DOHH2 (cell line): Measurements from ENCODE around the gene SUCNR1.
A peak's percentile ranks its signal among the peaks of the same experiment; 100 is the strongest.
"Not testable (repeated sequence)": the region's sequence is repeated elsewhere in the genome, so short reads cannot be mapped to it uniquely, and the experiment has no call there.

Experiments used
- H3F3A ChIP-seq: fragments of 200-600 bp; sonication (generic), shearing (Covaris generic); 2 replicates; pipeline ENCODE4 v1.6.0; 2016; ENCODE audit warnings: antibody characterized with exemption, mild to moderate bottlenecking; ENCODE audit not compliant: control insufficient read depth, insufficient read depth
- H3K27ac ChIP-seq: fragments of 200-600 bp; sonication (generic); 2 replicates; pipeline ENCODE4 v1.5.1; 2014; ENCODE audit warnings: low read depth, mild to moderate bottlenecking, low read length, moderate library complexity
- H3K27me3 ChIP-seq: fragments of 200-600 bp; sonication (generic); 2 replicates; pipeline ENCODE4 v1.6.1; 2014; ENCODE audit warnings: mild to moderate bottlenecking, low read length, mixed read lengths; ENCODE audit not compliant: control insufficient read depth
- H3K36me3 ChIP-seq: fragments of 200-600 bp; sonication (generic); 2 replicates; pipeline ENCODE4 v1.6.1; 2014; ENCODE audit warnings: mild to moderate bottlenecking, low read length, moderate library complexity, mixed read lengths; ENCODE audit not compliant: control insufficient read depth
- H3K4me1 ChIP-seq: fragments of 200-600 bp; sonication (generic); 2 replicates; pipeline ENCODE4 v1.6.1; 2014; ENCODE audit warnings: mild to moderate bottlenecking, low read length, mixed read lengths; ENCODE audit not compliant: control insufficient read depth
- H3K4me2 ChIP-seq: fragments of 200-600 bp; sonication (generic); 2 replicates; pipeline ENCODE4 v1.6.0; 2014; ENCODE audit warnings: mild to moderate bottlenecking, low read length, moderate library complexity
- H3K4me3 ChIP-seq: fragments of 200-600 bp; sonication (generic); 2 replicates; pipeline ENCODE4 v1.5.1; 2014; ENCODE audit warnings: mild to moderate bottlenecking, low read length, mixed read lengths
- H3K79me2 ChIP-seq: fragments of 200-600 bp; sonication (generic); 2 replicates; pipeline ENCODE4 v1.6.1; 2014; ENCODE audit warnings: mild to moderate bottlenecking, low read length, mixed read lengths; ENCODE audit not compliant: control insufficient read depth
- H3K9me2 ChIP-seq: fragments of 200-600 bp; sonication (generic); replicated peaks from 2 replicates; pipeline ENCODE4 v1.6.1; 2014; ENCODE audit warnings: mild to moderate bottlenecking, low read length, mixed read lengths; ENCODE audit not compliant: control insufficient read depth
- H3K9me3 ChIP-seq: fragments of 200-600 bp; sonication (generic); 2 replicates; pipeline ENCODE4 v1.6.1; 2014; ENCODE audit warnings: antibody characterized with exemption, low read length, mixed read lengths; ENCODE audit not compliant: control insufficient read depth, insufficient read depth
- H4K20me1 ChIP-seq: fragments of 200-600 bp; sonication (generic); 2 replicates; pipeline ENCODE4 v1.6.0; 2014; ENCODE audit warnings: low read depth, mild to moderate bottlenecking, antibody characterized with exemption, low read length, moderate library complexity; ENCODE audit not compliant: control insufficient read depth, insufficient read depth
- EZH2phosphoT487 ChIP-seq: fragments of 200-600 bp; sonication (generic); IDR thresholded peaks from 2 replicates; pipeline ENCODE4 v1.6.1; 2017; ENCODE audit warnings: borderline replicate concordance, mild to moderate bottlenecking, antibody characterized with exemption, low read length, moderate library complexity, mixed read lengths
- TF ChIP-seq, protein P1 (sequence below): fragments of 200-600 bp; sonication (generic); IDR thresholded peaks from one replicate; pipeline ENCODE4 v1.5.1; 2014; ENCODE audit warnings: antibody characterized with exemption, mild to moderate bottlenecking, low read depth, low read length; ENCODE audit not compliant: poor library complexity, severe bottlenecking

SUCNR1 gene

DNA sequence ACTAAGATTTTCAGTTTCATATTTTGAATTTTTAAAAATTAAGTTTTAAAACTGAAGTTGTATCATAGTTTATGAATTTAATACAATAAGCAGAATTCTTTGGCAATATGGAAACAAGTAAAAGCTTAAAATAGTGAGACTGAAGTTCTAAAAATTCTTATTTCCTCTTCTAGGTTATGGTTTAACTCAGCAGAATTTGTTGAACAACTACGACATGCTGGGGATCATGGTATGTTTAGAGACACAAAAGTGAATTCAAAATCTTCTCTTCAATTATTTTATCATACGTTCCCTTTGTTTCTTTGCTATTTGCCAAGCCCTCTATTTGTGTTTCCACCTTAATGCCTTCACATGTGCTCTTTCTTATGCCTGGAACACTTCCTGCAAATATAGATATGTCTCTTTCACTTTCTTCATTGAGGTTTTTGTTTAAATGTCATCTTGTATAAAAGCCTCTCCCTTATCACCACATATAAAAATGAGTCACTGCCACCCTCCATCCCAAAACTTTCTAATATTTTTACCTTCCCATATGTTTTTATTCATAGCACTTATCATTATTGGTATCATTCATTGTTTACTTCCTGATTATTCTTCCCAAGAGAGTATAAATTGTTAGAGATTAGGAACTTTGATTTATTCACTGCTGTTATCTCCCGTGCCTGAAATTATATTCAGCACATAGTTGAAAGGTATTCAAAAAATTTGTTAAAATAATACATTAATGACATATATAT lies 6.4 kb downstream of the SUCNR1 start:
- H3K4me1 ChIP-seq = peaks cover 9% of the 10 kb centered on the region
- H3K27ac ChIP-seq = no peak overlapping the region
- no peaks in the 10 kb centered on the region for H3K79me2 ChIP-seq
- H3K4me3 ChIP-seq = no peak overlapping the region
- H4K20me1 ChIP-seq = no peaks in the 10 kb centered on the region
- no peaks in the 10 kb centered on the region for H3F3A ChIP-seq
- no peaks in the 10 kb centered on the region for H3K9me2 ChIP-seq
- H3K9me3 ChIP-seq = no peaks in the 10 kb centered on the region
- no peaks in the 10 kb centered on the region for H3K36me3 ChIP-seq
- TF ChIP-seq, protein P1, sequence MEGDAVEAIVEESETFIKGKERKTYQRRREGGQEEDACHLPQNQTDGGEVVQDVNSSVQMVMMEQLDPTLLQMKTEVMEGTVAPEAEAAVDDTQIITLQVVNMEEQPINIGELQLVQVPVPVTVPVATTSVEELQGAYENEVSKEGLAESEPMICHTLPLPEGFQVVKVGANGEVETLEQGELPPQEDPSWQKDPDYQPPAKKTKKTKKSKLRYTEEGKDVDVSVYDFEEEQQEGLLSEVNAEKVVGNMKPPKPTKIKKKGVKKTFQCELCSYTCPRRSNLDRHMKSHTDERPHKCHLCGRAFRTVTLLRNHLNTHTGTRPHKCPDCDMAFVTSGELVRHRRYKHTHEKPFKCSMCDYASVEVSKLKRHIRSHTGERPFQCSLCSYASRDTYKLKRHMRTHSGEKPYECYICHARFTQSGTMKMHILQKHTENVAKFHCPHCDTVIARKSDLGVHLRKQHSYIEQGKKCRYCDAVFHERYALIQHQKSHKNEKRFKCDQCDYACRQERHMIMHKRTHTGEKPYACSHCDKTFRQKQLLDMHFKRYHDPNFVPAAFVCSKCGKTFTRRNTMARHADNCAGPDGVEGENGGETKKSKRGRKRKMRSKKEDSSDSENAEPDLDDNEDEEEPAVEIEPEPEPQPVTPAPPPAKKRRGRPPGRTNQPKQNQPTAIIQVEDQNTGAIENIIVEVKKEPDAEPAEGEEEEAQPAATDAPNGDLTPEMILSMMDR = no peak
- TF ChIP-seq EZH2phosphoT487 = no peak
- peaks cover 4% of the 10 kb centered on the region for H3K27me3 ChIP-seq
- 0 out of 2 replicates have a peak overlapping the region, but pooled peaks have one; percentile 17 for H3K4me2 ChIP-seq

DNA sequence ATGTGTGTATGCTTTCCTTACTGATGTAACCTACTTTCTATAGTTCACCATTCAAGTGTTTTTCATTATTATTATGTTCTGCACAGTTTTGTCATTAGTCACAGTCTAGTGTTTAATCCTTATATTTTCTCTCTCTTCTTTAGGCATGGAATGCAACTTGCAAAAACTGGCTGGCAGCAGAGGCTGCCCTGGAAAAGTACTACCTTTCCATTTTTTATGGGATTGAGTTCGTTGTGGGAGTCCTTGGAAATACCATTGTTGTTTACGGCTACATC lies 6.9 kb downstream of the SUCNR1 start:
- no peaks in the 10 kb centered on the region for H3K36me3 ChIP-seq
- no peak overlapping the region for H3K27ac ChIP-seq
- TF ChIP-seq EZH2phosphoT487 = no peak
- TF ChIP-seq, protein P1 = no peak
- no peaks in the 10 kb centered on the region for H4K20me1 ChIP-seq
- peaks cover 4% of the 10 kb centered on the region for H3K27me3 ChIP-seq
- no peak overlapping the region for H3K4me3 ChIP-seq
- H3K9me2 ChIP-seq = no peaks in the 10 kb centered on the region
- H3K79me2 ChIP-seq = no peaks in the 10 kb centered on the region
- H3K4me1 ChIP-seq = peaks cover 9% of the 10 kb centered on the region
- H3F3A ChIP-seq = no peaks in the 10 kb centered on the region
- H3K4me2 ChIP-seq = no peak overlapping the region
- no peaks in the 10 kb centered on the region for H3K9me3 ChIP-seq

DNA sequence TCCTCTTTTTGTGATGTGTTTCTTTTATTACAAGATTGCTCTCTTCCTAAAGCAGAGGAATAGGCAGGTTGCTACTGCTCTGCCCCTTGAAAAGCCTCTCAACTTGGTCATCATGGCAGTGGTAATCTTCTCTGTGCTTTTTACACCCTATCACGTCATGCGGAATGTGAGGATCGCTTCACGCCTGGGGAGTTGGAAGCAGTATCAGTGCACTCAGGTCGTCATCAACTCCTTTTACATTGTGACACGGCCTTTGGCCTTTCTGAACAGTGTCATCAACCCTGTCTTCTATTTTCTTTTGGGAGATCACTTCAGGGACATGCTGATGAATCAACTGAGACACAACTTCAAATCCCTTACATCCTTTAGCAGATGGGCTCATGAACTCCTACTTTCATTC lies 7.7 kb downstream of the SUCNR1 start:
- no peaks in the 10 kb centered on the region for H3K36me3 ChIP-seq
- H3K79me2 ChIP-seq = no peaks in the 10 kb centered on the region
- no peak overlapping the region for H3K4me2 ChIP-seq
- H3K9me3 ChIP-seq = no peaks in the 10 kb centered on the region
- H3K27me3 ChIP-seq = no peaks in the 10 kb centered on the region
- peaks cover 4% of the 10 kb centered on the region for H3K4me1 ChIP-seq
- H4K20me1 ChIP-seq = no peaks in the 10 kb centered on the region
- H3K9me2 ChIP-seq = no peaks in the 10 kb centered on the region
- no peak for TF ChIP-seq EZH2phosphoT487
- TF ChIP-seq, protein P1 = no peak
- no peaks in the 10 kb centered on the region for H3F3A ChIP-seq
- H3K27ac ChIP-seq = no peak overlapping the region
- H3K4me3 ChIP-seq = no peak overlapping the region

DNA sequence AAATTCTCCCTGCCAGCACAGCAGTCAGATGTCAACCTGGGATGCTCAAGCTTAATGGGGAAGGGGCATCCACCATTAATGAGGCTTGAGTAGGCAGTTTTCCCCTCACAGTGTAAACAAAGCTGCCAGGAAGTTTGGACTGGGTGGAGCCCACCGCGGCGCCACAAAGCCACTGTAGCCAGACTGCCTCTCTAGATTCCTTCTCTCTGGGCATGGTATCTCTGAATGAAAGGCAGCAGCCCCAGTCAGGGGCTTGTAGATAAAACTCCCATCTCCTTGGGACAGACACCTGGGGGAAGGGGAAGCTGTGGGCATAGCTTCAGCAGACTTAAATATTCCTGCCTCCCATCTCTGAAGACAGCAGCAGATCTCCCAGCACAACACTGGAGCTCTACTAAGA lies 12.0 kb downstream of the SUCNR1 start:
- H3K9me2 ChIP-seq, H3K4me2 ChIP-seq, H3K27ac ChIP-seq, H3K27me3 ChIP-seq, H4K20me1 ChIP-seq, H3K4me1 ChIP-seq, H3F3A ChIP-seq, H3K4me3 ChIP-seq, H3K9me3 ChIP-seq, H3K79me2 ChIP-seq, H3K36me3 ChIP-seq: not testable (repeated sequence)

DNA sequence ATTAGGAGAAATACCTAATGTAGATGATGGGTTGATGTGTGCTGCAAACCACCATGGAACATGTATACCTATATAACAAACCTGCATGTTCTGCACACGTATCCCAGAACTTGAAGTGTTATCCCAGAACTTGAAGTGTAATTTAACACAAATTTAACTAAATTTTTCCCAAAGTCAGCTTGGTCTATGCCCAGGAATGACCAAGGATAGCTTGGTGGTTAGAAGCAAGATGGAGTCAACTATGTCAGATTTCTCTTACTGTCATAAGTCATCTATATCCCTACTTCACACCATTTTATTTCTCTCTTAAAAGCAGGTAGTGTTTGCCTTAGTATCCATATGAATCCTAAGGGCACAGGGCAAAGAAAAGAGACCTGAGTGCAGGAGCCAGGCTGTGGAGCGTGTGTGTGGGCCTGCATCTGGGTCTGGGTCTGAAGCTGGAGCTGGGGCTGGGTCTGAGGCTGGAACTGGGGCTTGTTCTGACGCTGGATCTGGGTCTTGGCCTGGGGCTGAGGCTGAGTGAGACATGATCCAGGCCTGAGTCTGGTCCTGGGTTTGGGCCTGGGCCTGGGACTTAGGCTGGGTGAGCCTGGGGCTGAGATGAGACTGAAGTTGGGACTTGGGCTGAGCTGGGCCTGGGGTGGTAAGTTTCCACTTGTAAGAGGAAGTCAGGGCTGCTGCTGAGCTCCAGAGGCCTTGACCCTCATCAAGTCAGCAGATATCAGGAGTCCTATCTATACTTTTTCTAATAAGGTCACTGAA lies 14.2 kb downstream of the SUCNR1 start:
- H3K4me3 ChIP-seq, H3K27ac ChIP-seq, H3K27me3 ChIP-seq, H3F3A ChIP-seq, H3K9me2 ChIP-seq, H4K20me1 ChIP-seq, H3K4me2 ChIP-seq, H3K9me3 ChIP-seq, H3K79me2 ChIP-seq, H3K36me3 ChIP-seq: not testable (repeated sequence)
- peaks cover 20% of the 10 kb centered on the region for H3K4me1 ChIP-seq
